Testis (tissue), 2 donors: ENCODE data around the gene PARVB.

ENCODE experiments used
- CTCF ChIP-seq, 3 experiments: fragments of 450-650 bp in 2 of 3; fragments of 200-600 bp in 1 of 3; sonication (generic) in 1 of 3; IDR thresholded peaks; one replicate each; pipeline ENCODE4 v1.5.1; 2016 to 2019; ENCODE audit warnings: antibody characterized with exemption in 3 of 3, mild to moderate bottlenecking in 2 of 3, moderate library complexity in 1 of 3
- POLR2A ChIP-seq: fragments of 450-650 bp; IDR thresholded peaks from one replicate; pipeline ENCODE4 v1.6.1; 2017; ENCODE audit warnings: antibody characterized with exemption, mild to moderate bottlenecking, moderate library complexity

GRCh38 chr22:44084044-44084772, 60.1 kb downstream of the PARVB start:
- TF ChIP-seq CTCF (IDR thresholded peaks at IDR 0.05) (no peak), POLR2A (no peak)
